ENCODE results near the gene FGF6. TPM values are rescaled to one million over a fixed set of nuclear protein-coding genes. Genes with fewer than 3 reads are reported as not detected.

FGF6 gene
- total and polyA plus RNA-seq, 2 of the 13 experiments (the other 11 are each of a cell fraction or from before 2014, with no cell fraction given): not detected

- in situ Hi-C loops (cut with HindIII; ENCODE audit: extremely low pct_ligation_motif_present, low pct_unique_long_range_greater_than_20kb) (no loop called here), intact Hi-C loops (cut with micrococcal nuclease; ENCODE audit: unreplicated experiment) (no loop called here)
- no peaks in the 10 kb centered on the region for H3K4me1 ChIP-seq (ENCODE audit: insufficient read depth, low read length)
- peak overlapping the region; percentile 15 for H2AFZ ChIP-seq (ENCODE audit: low read length)
- H3K36me3 ChIP-seq (replicated peaks in 1 of 2; ENCODE audit: control insufficient read depth in 1 of 2, insufficient read depth in 2 of 2, low read length in 2 of 2): no peaks in the 10 kb centered on the region
- H3K27me3 ChIP-seq (ENCODE audit: control insufficient read depth in 1 of 2, insufficient read depth in 2 of 2, low read length in 2 of 2): peaks cover 0 to 36% of the 10 kb centered on the region in 2 experiments; a peak in 3 of 5 replicates
- BruUV-seq (replicated peaks): no TSS peak
- no peaks in the 10 kb centered on the region for H3K79me2 ChIP-seq (ENCODE audit: insufficient read depth, low read length)
- no peak overlapping the region for H3K27ac ChIP-seq (ENCODE audit: extremely low read length, insufficient read depth, low read length)
- no peaks in the 10 kb centered on the region for H4K20me1 ChIP-seq (ENCODE audit: insufficient read depth, low read length)
- no peak overlapping the region for H3K4me2 ChIP-seq (ENCODE audit: low read depth, low read length)
- no peaks in the 10 kb centered on the region for H3K9me3 ChIP-seq (ENCODE audit: low read length)
- POLR2A ChIA-PET: no interaction called here
- 20% methylated on average over 6 of the region's 6 CpGs for WGBS (ENCODE audit: low lambda C conversion rate)
- DNase-seq (ENCODE audit: low spot score): no peak
- no peak for FAIRE-seq
- no peak for ATAC-seq
- H3K4me3 ChIP-seq (replicated peaks in 1 of 3; ENCODE audit: insufficient read depth in 1 of 3, low read depth in 2 of 3, low read length in 3 of 3): no peak overlapping the region
- CTCF ChIA-PET (ENCODE audit: low intra/inter-chr PET ratio, low total read pairs): no interaction called here
- H3K9ac ChIP-seq (ENCODE audit: insufficient read depth, low read depth, low read length): no peak overlapping the region
- TF ChIP-seq ZMYM2 (CRISPR knock-in tag; IDR thresholded peaks at IDR 0.05): no peak
- TF ChIP-seq FOSL1 (CRISPR knock-in tag; IDR thresholded peaks at IDR 0.05; ENCODE audit: borderline replicate concordance): no peak
- no peak for TF ChIP-seq PAXIP1 (CRISPR knock-in tag; conservative IDR thresholded peaks at IDR 0.05)
- TF ChIP-seq DDIT3 (CRISPR knock-in tag; IDR thresholded peaks at IDR 0.05): no peak
- TF ChIP-seq ARID3A (IDR thresholded peaks at IDR 0.05; ENCODE audit: low read depth, low read length): no peak
- TF ChIP-seq NFAT5 (CRISPR knock-in tag; IDR thresholded peaks at IDR 0.05): no peak
- TF ChIP-seq NKX3-1 (CRISPR knock-in tag; IDR thresholded peaks at IDR 0.05): no peak
- no peak for TF ChIP-seq TCF12 (IDR thresholded peaks at IDR 0.05)
- TF ChIP-seq TCF12 (CRISPR knock-in tag; IDR thresholded peaks at IDR 0.05): no peak
- no peak for TF ChIP-seq JUND (CRISPR knock-in tag; IDR thresholded peaks at IDR 0.05)
- TF ChIP-seq ZNF772 (CRISPR knock-in tag; IDR thresholded peaks at IDR 0.05): no peak
- no peak for TF ChIP-seq FUBP1 (CRISPR knock-in tag; IDR thresholded peaks at IDR 0.05; ENCODE audit: borderline replicate concordance)
- TF ChIP-seq U2AF2 (IDR thresholded peaks at IDR 0.05; ENCODE audit: low read depth, low read length): no peak
Observed at GRCh38 chr12:4424422-4424821, 21.2 kb downstream of the FGF6 start.
